ENCODE results near the gene NINJ1.

NINJ1 gene

DNA sequence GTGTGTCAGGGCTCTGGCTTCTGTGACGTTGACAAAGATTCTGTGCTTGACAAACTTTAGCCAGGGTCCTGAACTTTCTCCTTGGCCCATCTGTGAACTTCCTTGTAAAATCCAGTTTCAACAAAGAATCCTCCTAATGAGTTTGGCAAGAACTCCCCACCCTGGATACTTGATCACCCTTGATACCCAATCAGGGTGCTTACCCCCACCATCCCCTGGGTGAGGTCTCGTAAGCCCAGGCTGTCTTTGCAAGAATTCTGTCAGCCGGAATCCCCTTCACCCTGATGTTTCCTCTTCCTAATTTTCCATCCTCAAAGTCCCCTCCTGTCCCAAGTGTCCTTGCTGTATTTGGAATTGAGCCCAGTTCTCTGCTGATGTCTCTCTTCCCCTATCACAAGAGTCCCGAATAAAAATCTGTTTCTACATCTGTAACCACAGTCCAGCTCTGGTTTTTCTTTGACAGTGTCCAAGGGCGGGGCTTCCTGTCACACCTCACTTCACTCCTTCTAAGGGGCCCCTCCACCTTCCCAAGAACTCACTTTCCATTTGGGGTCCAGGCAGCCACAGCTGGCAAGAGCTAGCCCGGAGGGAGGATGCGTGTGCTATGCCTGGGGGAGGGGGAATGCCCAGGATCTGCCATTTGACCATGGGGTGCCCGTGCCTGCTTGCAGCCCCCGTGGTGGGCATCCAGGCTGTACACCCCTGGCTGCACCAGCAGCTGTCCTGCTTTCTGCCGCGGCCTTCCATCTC lies 40.7 kb downstream of the NINJ1 start:
- no peak overlapping the region for H3K4me3 ChIP-seq (ENCODE audit: low read depth, low read length)
- no peak for DNase-seq (ENCODE audit: low read depth)
- TF ChIP-seq, protein P1, sequence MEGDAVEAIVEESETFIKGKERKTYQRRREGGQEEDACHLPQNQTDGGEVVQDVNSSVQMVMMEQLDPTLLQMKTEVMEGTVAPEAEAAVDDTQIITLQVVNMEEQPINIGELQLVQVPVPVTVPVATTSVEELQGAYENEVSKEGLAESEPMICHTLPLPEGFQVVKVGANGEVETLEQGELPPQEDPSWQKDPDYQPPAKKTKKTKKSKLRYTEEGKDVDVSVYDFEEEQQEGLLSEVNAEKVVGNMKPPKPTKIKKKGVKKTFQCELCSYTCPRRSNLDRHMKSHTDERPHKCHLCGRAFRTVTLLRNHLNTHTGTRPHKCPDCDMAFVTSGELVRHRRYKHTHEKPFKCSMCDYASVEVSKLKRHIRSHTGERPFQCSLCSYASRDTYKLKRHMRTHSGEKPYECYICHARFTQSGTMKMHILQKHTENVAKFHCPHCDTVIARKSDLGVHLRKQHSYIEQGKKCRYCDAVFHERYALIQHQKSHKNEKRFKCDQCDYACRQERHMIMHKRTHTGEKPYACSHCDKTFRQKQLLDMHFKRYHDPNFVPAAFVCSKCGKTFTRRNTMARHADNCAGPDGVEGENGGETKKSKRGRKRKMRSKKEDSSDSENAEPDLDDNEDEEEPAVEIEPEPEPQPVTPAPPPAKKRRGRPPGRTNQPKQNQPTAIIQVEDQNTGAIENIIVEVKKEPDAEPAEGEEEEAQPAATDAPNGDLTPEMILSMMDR (conservative IDR thresholded peaks at IDR 0.05; ENCODE audit: low read depth, low read length), result no peak

DNA sequence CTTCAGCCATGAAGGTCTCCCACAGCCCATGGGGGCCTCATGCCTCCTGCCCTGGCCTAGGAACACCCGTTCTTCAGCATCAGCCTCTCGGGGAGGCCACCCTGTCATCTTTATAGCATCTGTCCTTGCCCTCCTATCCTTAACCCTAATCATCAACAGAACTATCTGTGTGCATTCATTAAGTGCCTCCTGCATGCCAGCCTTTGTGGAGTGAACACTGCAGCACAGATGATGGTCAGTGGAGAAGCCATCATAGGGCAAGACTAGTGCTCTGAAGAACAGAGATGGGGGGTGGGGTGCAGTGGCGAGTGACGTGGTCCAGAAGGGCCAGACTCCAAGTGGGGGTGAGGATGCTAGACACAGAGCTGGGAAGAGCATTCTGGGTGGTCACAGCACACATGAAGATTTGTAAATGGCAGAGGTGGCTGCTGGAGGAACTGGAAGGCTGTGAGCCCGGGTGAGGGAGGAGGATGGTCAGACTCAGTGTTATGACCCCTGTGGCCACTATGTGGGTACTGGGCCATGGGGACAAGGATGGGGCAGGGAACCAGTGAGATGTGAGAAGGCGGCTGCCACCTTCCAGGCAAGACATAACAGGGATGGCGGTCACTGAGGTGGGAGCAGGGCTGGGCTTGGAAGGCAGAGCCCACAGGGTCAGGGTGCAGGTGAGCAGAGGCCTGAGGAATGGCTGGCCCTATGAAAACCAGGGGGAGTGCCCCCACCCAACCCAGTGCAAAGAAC lies 41.6 kb downstream of the NINJ1 start:
- no peak overlapping the region for H3K4me3 ChIP-seq (ENCODE audit: low read depth, low read length)
- TF ChIP-seq, protein P1 (conservative IDR thresholded peaks at IDR 0.05; ENCODE audit: low read depth, low read length), result no peak
- no peak for DNase-seq (ENCODE audit: low read depth)

DNA sequence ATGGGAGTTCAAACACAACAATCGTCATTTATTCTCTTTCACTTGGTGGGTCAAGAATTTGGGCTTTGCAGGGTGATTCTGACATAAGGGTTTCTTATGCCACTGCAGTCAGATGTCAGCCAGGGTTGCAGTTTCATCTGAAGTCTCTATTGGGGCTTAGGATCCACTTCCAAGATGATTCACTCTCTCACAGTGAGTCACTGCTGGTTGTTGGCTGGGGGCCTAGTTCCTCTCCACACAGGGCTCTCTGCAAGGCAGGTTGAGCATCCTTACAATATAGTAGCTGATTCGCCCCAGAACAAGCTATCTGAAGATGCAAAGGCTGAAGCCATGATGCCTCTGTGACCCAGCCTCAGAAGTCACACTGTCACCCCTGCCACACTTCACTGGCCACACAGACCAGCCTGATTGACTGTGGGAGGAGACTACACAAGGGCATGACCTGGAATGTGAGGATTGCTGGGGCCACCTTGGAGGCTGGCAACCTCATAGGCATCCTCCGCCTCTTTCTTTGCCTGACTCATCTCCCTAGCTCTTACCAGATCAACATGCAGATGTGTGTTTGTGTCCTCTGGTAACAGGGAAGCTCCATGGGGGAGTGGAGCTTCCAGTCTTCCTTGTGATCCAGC lies 42.5 kb downstream of the NINJ1 start:
- H3K4me3 ChIP-seq (ENCODE audit: low read depth, low read length), result no peak overlapping the region
- DNase-seq (ENCODE audit: low read depth), result peak; percentile 96
- TF ChIP-seq, protein P1 (conservative IDR thresholded peaks at IDR 0.05; ENCODE audit: low read depth, low read length), result no peak

DNA sequence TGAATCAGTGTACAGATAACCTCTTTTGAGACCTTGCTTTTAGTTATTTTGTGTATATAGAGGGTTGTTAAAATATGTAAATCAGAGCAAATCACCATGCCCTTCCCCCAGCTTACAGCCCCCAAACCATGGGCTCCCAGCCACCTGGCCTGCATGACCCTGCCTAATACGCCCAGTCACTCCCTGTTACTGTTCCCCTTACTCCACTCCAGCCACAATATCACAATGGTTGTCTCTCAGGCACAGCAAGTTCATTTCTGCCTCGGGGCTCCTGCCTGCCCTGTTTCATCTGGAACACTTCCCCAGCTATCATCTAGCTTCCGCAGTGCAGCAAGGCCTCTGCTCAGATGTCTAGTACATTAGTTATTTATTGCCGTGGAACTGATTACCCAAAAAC lies 43.0 kb downstream of the NINJ1 start:
- H3K4me3 ChIP-seq (ENCODE audit: low read depth, low read length), result no peak overlapping the region
- DNase-seq (ENCODE audit: low read depth), result no peak
- TF ChIP-seq, protein P1 (conservative IDR thresholded peaks at IDR 0.05; ENCODE audit: low read depth, low read length), result no peak

DNA sequence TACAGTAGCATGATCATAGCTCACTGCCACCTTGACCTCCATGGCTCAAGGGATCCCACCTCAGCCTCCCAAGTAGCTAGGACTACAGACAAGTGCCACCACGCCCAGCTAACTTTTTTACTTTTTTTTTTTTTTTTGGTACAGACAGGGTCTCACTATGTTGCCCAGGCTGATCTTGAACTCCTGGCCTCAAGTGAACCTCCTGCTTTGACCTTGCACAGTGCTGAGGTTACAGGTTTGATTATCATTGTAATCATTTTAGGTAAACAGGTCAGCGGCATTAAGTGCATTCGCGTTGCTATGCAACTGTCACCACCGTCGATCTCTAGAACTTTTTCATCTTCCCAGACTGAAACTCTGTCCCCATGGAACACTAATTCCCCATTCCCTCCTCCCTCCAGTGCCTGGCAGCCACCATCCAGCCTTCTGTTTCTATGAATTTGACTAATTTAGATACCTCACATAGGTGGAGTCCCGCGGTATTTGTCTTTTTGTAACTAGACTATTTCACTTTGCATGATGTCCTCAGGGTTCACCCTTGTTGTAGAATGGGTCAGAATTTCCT lies 43.9 kb downstream of the NINJ1 start:
- TF ChIP-seq, protein P1 (conservative IDR thresholded peaks at IDR 0.05; ENCODE audit: low read depth, low read length), result no peak
- no peak overlapping the region for H3K4me3 ChIP-seq (ENCODE audit: low read depth, low read length)
- no peak for DNase-seq (ENCODE audit: low read depth)

DNA sequence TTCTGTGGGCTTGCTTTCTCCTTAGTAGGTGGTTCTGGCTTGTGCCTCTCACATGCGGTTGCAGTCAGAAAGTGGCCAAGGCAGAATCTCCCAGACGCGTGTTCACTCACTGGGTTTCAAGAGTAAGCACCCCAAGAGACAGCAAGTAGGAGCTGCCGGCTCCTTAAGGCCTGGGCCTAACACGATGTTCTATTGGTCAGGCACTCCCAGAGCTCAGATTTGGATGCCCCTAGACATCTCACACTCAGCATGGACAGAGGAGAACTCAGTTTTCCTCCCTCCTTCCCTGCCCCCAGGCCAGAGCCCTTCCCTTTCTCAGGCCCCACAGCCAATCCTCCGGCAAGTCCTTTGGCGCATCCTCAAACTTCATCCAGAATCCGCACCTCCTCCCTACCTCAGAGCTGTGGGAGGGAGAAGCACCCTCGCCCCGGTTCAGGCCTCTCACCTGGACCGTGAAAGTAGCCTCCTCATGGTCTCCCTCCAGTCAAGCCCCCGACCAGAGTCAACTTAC lies 44.5 kb downstream of the NINJ1 start:
- DNase-seq (ENCODE audit: low read depth), result no peak
- no peak overlapping the region for H3K4me3 ChIP-seq (ENCODE audit: low read depth, low read length)
- TF ChIP-seq, protein P1 (conservative IDR thresholded peaks at IDR 0.05; ENCODE audit: low read depth, low read length), result no peak

Measured in choroid plexus epithelial cell (primary cell).